GM23248 (cell line): ENCODE measurements around the gene ZNF326.

ENCODE experiments used
- EZH2 ChIP-seq: fragments of 200-600 bp; sonication (generic); IDR thresholded peaks from 2 replicates; pipeline ENCODE4 v1.6.1; 2018; ENCODE audit warnings: antibody characterized with exemption, mild to moderate bottlenecking; ENCODE audit not compliant: insufficient read depth, poor library complexity, severe bottlenecking
- EZH2phosphoT487 ChIP-seq: fragments of 200-600 bp; sonication (generic); IDR thresholded peaks from 2 replicates; pipeline ENCODE4 v1.6.1; 2018; ENCODE audit warnings: antibody characterized with exemption, moderate library complexity, mild to moderate bottlenecking, low read depth; ENCODE audit not compliant: insufficient read depth

DNA sequence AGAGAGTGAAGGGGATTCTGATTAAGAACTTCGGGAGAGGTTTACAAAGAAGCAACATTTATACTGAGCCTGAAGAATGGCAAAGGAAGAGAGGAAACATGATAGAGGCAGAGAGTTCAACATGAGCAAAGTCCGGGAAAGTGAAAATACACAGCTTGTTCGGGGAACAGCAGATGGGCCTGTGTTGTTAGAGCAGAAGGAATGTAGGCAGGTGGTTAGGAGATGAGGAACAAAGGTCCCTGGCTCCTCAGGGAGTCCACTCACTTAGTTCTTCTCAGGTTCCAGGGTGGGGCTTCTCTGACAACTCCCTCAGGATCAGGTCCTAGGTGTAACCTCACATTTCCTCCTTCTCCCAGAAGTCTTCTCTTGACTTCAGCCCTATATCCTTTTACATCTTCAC, 5.1 kb upstream of the ZNF326 start:
- TF ChIP-seq EZH2phosphoT487 (no peak), EZH2 (no peak)
